Keratinocyte (primary cell): ENCODE data around the gene STIM1. TPM values are rescaled to one million over a fixed set of nuclear protein-coding genes. Genes with fewer than 3 reads are reported as not detected.

Source experiments
- DNase-seq: peaks from one replicate; pipeline ENCODE4 v3.0.0-alpha.2; 2011; ENCODE audit warnings: low read depth, missing footprints, low spot score
- FAIRE-seq: peaks from 2 replicates; lab custom pipeline; 2011; peaks lifted over from hg19 to GRCh38; lab: Jason Lieb, UNC
- H2AFZ ChIP-seq: 2 replicates; pipeline ENCODE4 v1.6.0; 2012; ENCODE audit warnings: low read length, control low read depth, inconsistent platforms; ENCODE audit not compliant: control insufficient read depth
- H3K27ac ChIP-seq: 2 replicates; pipeline ENCODE4 v1.5.1; 2011; ENCODE audit warnings: low read length; ENCODE audit not compliant: control insufficient read depth, insufficient read depth
- H3K27me3 ChIP-seq: 3 replicates; pipeline ENCODE4 v1.6.0; 2011; ENCODE audit warnings: low read length; ENCODE audit not compliant: control insufficient read depth, insufficient read depth; ENCODE audit errors: extremely low read depth
- H3K36me3 ChIP-seq, 2 experiments: 2 replicates in 1 of 2; 3 replicates in 1 of 2; pipeline ENCODE4 v1.5.1; 2011; ENCODE audit warnings: low read length in 2 of 2, mild to moderate bottlenecking in 1 of 2; ENCODE audit not compliant: control insufficient read depth in 2 of 2, insufficient read depth in 2 of 2; ENCODE audit errors: extremely low read depth in 1 of 2
- H3K4me1 ChIP-seq: 3 replicates; pipeline ENCODE4 v1.5.1; 2011; ENCODE audit warnings: low read length; ENCODE audit not compliant: control insufficient read depth, insufficient read depth; ENCODE audit errors: extremely low read depth
- H3K4me2 ChIP-seq: 3 replicates; pipeline ENCODE4 v1.6.0; 2011; ENCODE audit warnings: low read depth, low read length; ENCODE audit not compliant: control insufficient read depth, insufficient read depth; ENCODE audit errors: extremely low read depth
- H3K4me3 ChIP-seq, 3 experiments: fragments of 200-600 bp in 1 of 3; sonication (generic) in 1 of 3; 2 replicates in 2 of 3; 3 replicates in 1 of 3; pipeline ENCODE4 v1.5.1; 2011 to 2016; ENCODE audit warnings: low read length in 3 of 3, mild to moderate bottlenecking in 3 of 3, control low read depth in 2 of 3, inconsistent platforms in 1 of 3, low read depth in 1 of 3, mixed read lengths in 1 of 3, mixed run types in 1 of 3, moderate library complexity in 1 of 3; ENCODE audit not compliant: control insufficient read depth in 2 of 3, insufficient read depth in 2 of 3; ENCODE audit errors: extremely low read depth in 1 of 3
- H3K79me2 ChIP-seq: 2 replicates; pipeline ENCODE4 v1.6.0; 2012; ENCODE audit warnings: low read length; ENCODE audit not compliant: control insufficient read depth, insufficient read depth
- H3K9ac ChIP-seq: 3 replicates; pipeline ENCODE4 v1.6.0; 2011; ENCODE audit warnings: low read length; ENCODE audit not compliant: control insufficient read depth, insufficient read depth; ENCODE audit errors: extremely low read depth
- H3K9me1 ChIP-seq: 3 replicates; pipeline ENCODE4 v1.6.0; 2011; ENCODE audit warnings: low read length; ENCODE audit not compliant: control insufficient read depth, insufficient read depth; ENCODE audit errors: extremely low read depth
- H3K9me3 ChIP-seq: 2 replicates; pipeline ENCODE4 v1.5.1; 2012; ENCODE audit warnings: low read depth, low read length; ENCODE audit not compliant: control insufficient read depth
- H4K20me1 ChIP-seq: 3 replicates; pipeline ENCODE4 v1.6.0; 2011; ENCODE audit warnings: low read length; ENCODE audit not compliant: control insufficient read depth, insufficient read depth; ENCODE audit errors: extremely low read depth
- CTCF ChIP-seq, 3 experiments: IDR thresholded peaks in 1 of 3; conservative IDR thresholded peaks in 1 of 3; optimal IDR thresholded peaks in 1 of 3; 2 replicates in 2 of 3; 3 replicates in 1 of 3; pipeline versions ENCODE3 to v1.5.1; 2011; ENCODE audit warnings: low read length in 3 of 3, mild to moderate bottlenecking in 3 of 3, moderate library complexity in 2 of 3, control low read depth in 1 of 3, inconsistent platforms in 1 of 3; ENCODE audit not compliant: insufficient read depth in 2 of 3; ENCODE audit errors: extremely low read depth in 1 of 3
- EZH2 ChIP-seq: IDR thresholded peaks from one replicate; pipeline ENCODE4 v1.6.1; 2012; ENCODE audit warnings: inconsistent platforms, mild to moderate bottlenecking, low read length, moderate library complexity
- dilution Hi-C: fragments of 300-500 bp; cut with MboI; formaldehyde crosslinking; loops from one replicate; pipeline ENCODE4 v1.7.0; 2020; ENCODE audit warnings: low sequenced_read_pairs; ENCODE audit not compliant: extremely low pct_ligation_motif_present
- polyA plus RNA-seq, 5 experiments: library from polyadenylated mRNA; depleted of rRNA in 3 of 5; stranded (reverse) in 3 of 5; stranded (forward) in 1 of 5; unstranded in 1 of 5; fragments of >200 nt; gene quantifications; 1 replicate in 1 of 5; 2 replicates in 3 of 5; 3 replicates in 1 of 5; pipeline versions ENCODE4 v1.2.1 to v1.2.3, GENCODE V29; 2011 to 2012; ENCODE audit warnings: missing spikeins in 2 of 5, low read depth in 1 of 5, low replicate concordance in 1 of 5

Gene STIM1
- polyA plus RNA-seq, 1 donor (not counting 4 experiments of a cell fraction or from before 2014, with no cell fraction given) = 23.7 TPM

DNA sequence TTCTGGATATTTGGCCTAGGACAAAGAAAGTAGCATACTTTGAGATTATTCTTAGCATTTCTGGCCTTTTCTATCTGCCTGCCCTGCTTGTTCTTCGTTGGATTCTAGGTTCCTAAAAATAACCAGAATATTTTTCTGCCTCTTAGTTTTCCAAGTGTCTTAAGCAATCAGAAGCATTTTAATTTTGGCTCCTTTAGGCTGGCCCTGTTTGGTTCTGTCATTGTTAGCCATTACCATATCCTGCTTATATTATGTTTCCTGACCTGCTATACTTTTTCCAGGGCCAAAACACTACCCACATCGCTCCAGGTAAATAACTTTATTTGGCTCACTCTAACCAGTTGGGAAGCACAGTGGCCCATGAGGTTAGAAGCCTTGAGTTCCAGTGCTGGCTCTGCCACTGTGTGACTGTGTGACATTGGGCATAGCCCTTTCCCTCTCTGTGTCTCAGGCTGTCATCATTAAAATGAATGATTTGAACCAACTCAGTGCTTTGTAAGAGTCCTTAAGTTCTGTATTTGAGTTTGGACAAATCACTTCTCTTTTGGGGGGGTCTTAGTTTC lies 91.1 kb downstream of the STIM1 start:
- no peak overlapping the region for H3K9ac ChIP-seq
- H4K20me1 ChIP-seq = peaks cover 3% of the 10 kb centered on the region
- H3K9me3 ChIP-seq = no peaks in the 10 kb centered on the region
- no peaks in the 10 kb centered on the region for H3K27me3 ChIP-seq
- no peak for FAIRE-seq
- no peak overlapping the region for H2AFZ ChIP-seq
- H3K27ac ChIP-seq = no peak overlapping the region
- H3K4me1 ChIP-seq = peaks cover 5% of the 10 kb centered on the region
- TF ChIP-seq CTCF (optimal IDR thresholded peaks at IDR 0.05 in 1 of 3, IDR thresholded peaks at IDR 0.05 in 1 of 3, conservative IDR thresholded peaks at IDR 0.05 in 1 of 3; ENCODE audit: extremely low read depth in 1 of 3, insufficient read depth in 2 of 3, low read length in 3 of 3) (no peak), EZH2 (no peak)
- H3K9me1 ChIP-seq = no peaks in the 10 kb centered on the region
- H3K4me2 ChIP-seq = no peak overlapping the region
- no peak for DNase-seq
- no peak overlapping the region for H3K4me3 ChIP-seq
- dilution Hi-C loops = no loop called here
- H3K36me3 ChIP-seq = peaks cover 2 to 9% of the 10 kb centered on the region in 2 experiments
- peaks cover 13% of the 10 kb centered on the region for H3K79me2 ChIP-seq

GRCh38 chr11:3947061-3947460 lies 91.6 kb downstream of the STIM1 start:
- no peak overlapping the region for H2AFZ ChIP-seq
- peaks cover 5% of the 10 kb centered on the region for H3K4me1 ChIP-seq
- dilution Hi-C loops = no loop called here
- no peak overlapping the region for H3K9ac ChIP-seq
- H3K27ac ChIP-seq = no peak overlapping the region
- no peak overlapping the region for H3K4me2 ChIP-seq
- DNase-seq = no peak
- peaks cover 2 to 9% of the 10 kb centered on the region in 2 experiments for H3K36me3 ChIP-seq
- no peak for FAIRE-seq
- peaks cover 13% of the 10 kb centered on the region for H3K79me2 ChIP-seq
- TF ChIP-seq CTCF (optimal IDR thresholded peaks at IDR 0.05 in 1 of 3, IDR thresholded peaks at IDR 0.05 in 1 of 3, conservative IDR thresholded peaks at IDR 0.05 in 1 of 3; ENCODE audit: extremely low read depth in 1 of 3, insufficient read depth in 2 of 3, low read length in 3 of 3) = no peak
- no peak for TF ChIP-seq EZH2
- H4K20me1 ChIP-seq = peaks cover 3% of the 10 kb centered on the region
- H3K9me1 ChIP-seq = no peaks in the 10 kb centered on the region
- no peak overlapping the region for H3K4me3 ChIP-seq
- H3K27me3 ChIP-seq = no peaks in the 10 kb centered on the region
- no peaks in the 10 kb centered on the region for H3K9me3 ChIP-seq
